Gastrocnemius medialis (tissue), 4 donors: ENCODE measurements around the gene RNF4.
"Not testable (repeated sequence)": the region's sequence is repeated elsewhere in the genome, so short reads cannot be mapped to it uniquely, and the experiment has no call there.

Experiments used
- POLR2A ChIP-seq, 2 donors: fragments of 450-650 bp; IDR thresholded peaks; one replicate each; pipeline ENCODE4 v1.6.1; 2017; ENCODE audit warnings: antibody characterized with exemption in 2 of 2, mild to moderate bottlenecking in 2 of 2, moderate library complexity in 2 of 2
- TF ChIP-seq, protein P1 (sequence below), 5 experiments: fragments of 450-650 bp in 3 of 5; fragments of 200-600 bp in 2 of 5; sonication (generic) in 2 of 5; IDR thresholded peaks in 4 of 5; conservative IDR thresholded peaks in 1 of 5; 1 replicate in 4 of 5; 2 replicates in 1 of 5; pipeline ENCODE4 v1.5.1; 2016 to 2019; ENCODE audit warnings: antibody characterized with exemption in 5 of 5, mild to moderate bottlenecking in 3 of 5, moderate library complexity in 3 of 5

DNA sequence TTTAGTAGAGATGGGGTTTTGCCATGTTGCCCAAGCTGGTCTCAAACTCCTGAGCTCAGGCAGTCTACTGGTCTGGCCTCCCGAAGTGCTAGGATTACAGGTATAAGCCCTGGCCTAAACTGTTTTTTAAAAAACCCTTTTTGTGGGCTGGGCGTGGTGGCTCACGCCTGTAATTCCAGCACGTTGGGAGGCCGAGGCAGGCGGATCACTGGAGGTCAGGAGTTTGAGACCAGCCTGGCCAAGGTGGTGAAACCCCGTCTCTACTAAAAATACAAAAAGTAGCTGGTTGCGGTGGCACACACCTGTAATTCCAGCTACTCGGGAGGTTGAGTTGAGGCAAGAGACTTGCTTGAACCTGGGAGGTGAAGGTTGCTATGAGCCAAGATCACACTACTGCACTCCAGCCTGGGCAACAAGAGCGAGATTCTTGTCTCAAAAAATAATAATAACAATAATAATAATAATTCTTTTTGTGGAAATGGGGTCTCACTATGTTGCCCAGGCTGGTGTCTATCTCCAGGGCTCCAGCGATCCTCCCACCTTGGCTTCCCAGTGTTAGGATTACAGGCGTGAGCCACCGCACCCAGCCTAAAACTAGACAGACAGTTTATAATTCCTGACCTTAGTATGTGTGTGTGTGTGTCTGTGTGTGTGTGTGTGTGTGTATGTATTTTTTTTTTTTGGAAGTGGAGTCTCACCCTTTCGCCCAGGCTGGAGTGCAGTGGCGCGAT, 78.2 kb downstream of the RNF4 start:
- TF ChIP-seq, protein P1, sequence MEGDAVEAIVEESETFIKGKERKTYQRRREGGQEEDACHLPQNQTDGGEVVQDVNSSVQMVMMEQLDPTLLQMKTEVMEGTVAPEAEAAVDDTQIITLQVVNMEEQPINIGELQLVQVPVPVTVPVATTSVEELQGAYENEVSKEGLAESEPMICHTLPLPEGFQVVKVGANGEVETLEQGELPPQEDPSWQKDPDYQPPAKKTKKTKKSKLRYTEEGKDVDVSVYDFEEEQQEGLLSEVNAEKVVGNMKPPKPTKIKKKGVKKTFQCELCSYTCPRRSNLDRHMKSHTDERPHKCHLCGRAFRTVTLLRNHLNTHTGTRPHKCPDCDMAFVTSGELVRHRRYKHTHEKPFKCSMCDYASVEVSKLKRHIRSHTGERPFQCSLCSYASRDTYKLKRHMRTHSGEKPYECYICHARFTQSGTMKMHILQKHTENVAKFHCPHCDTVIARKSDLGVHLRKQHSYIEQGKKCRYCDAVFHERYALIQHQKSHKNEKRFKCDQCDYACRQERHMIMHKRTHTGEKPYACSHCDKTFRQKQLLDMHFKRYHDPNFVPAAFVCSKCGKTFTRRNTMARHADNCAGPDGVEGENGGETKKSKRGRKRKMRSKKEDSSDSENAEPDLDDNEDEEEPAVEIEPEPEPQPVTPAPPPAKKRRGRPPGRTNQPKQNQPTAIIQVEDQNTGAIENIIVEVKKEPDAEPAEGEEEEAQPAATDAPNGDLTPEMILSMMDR (IDR thresholded peaks at IDR 0.05 in 4 of 5, conservative IDR thresholded peaks at IDR 0.05 in 1 of 5) = not testable (repeated sequence)
- not testable (repeated sequence) for TF ChIP-seq POLR2A (IDR thresholded peaks at IDR 0.05)
